SU-DHL-6 (cell line): ENCODE results near the gene EIF1AD.

Experiments used
- EZH2phosphoT487 ChIP-seq: fragments of 200-600 bp; sonication (generic), shearing (Covaris generic); conservative IDR thresholded peaks from 2 replicates; pipeline ENCODE4 v1.6.1; 2018; ENCODE audit warnings: mild to moderate bottlenecking, antibody characterized with exemption, low read length, moderate library complexity, mixed read lengths
- TF ChIP-seq, protein P1 (sequence below): fragments of 200-600 bp; sonication (generic); IDR thresholded peaks from one replicate; pipeline ENCODE4 v1.5.1; 2017; ENCODE audit warnings: antibody characterized with exemption, mild to moderate bottlenecking, low read length, moderate library complexity; ENCODE audit not compliant: insufficient read depth, poor library complexity, severe bottlenecking

DNA sequence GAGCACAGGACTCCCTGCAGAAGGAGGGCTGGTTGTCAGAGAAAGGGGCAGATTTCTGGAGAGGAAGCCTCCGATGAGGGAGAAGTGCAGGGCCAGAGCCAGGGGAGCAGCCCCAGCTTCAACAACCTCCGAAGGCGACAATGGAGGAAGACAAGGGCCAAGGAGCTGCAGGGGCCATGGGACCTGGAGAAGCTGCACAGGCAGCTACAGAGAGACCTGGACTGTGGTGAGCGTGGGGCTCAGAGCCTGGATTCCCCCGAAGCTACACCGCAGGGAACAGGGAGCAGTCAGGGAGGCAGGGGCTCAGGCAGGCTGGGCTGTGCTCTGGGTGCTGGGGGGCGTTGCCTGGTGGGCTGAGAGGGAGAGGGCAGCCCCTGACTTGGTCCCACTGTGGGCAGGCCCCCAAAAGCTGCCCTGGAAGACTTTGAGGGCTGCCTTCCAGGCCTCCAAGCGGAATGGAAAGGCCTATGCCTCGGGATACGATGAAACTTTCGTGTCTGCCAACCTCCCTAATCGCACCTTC, 54.3 kb downstream of the EIF1AD start:
- TF ChIP-seq, protein P1, sequence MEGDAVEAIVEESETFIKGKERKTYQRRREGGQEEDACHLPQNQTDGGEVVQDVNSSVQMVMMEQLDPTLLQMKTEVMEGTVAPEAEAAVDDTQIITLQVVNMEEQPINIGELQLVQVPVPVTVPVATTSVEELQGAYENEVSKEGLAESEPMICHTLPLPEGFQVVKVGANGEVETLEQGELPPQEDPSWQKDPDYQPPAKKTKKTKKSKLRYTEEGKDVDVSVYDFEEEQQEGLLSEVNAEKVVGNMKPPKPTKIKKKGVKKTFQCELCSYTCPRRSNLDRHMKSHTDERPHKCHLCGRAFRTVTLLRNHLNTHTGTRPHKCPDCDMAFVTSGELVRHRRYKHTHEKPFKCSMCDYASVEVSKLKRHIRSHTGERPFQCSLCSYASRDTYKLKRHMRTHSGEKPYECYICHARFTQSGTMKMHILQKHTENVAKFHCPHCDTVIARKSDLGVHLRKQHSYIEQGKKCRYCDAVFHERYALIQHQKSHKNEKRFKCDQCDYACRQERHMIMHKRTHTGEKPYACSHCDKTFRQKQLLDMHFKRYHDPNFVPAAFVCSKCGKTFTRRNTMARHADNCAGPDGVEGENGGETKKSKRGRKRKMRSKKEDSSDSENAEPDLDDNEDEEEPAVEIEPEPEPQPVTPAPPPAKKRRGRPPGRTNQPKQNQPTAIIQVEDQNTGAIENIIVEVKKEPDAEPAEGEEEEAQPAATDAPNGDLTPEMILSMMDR, result no peak
- no peak for TF ChIP-seq EZH2phosphoT487
